GM19035 (cell line): ENCODE results near the gene RPP14.

ENCODE experiments used
- ATAC-seq: cut with Tn5 transposase; IDR thresholded peaks from one replicate; pipeline ENCODE4 v1.9.1; 2021; ENCODE audit not compliant: unreplicated experiment

RPP14 gene

DNA sequence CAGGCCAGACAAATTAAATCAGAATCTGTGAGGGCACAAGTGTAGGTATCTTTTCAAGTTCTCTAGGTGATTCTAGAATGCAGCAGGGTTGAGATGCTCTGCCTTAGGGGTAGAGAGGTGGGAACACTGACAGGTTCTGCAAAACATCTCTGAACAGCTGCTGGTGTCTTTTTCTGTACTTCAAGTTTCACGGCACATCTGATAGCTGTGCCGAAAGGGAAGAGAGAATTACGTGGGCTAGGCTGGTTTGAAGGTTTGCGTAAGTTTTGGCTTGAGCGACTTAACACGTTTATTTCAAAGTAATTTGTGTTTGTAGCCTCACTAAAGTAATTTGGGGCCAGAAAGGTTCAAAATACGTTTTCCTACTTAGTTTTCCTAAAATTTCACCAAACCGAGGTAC lies 49.1 kb downstream of the RPP14 start:
- peak; percentile 62 for ATAC-seq

GRCh38 chr3:58356054-58356453 lies 50.0 kb downstream of the RPP14 start:
- no peak for ATAC-seq

DNA sequence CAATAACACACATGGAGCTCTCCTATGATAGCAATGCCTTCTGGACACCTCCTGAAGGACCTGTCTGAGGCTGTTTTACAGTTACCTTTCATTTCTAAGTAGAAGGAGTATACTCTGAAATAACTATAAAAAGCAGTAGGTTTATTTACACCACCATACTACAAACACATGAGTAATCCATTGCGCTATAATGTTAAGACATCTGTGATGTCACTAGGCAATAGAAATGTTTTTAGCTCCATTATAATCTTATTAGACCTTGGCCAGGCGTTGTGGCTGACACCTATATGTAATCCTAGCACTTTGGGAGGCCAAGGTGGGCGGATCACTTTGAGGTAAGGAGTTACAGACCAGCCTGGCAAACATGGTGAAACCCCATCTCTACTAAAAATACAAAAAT lies 51.4 kb downstream of the RPP14 start:
- ATAC-seq: no peak

- ATAC-seq: no peak
Observed at GRCh38 chr3:58358092-58358491, 52.0 kb downstream of the RPP14 start.

DNA sequence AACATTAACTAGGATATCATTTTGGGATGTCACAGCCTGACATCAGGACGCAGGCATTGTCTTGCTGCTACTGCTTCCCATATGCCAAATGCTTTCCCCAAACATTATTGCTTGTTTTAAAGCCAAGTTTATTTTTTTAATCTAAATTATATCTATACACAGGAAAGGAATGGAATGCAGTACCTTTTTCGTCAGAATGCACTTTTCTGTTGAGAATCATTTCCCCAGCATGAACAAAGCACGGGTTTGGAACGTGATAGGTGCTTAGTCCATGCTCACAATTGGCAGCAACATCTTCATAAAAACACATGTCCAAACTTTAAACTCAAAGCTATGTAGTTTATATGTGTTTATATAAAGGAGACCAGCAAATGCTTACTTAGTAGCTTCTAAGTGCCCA lies 52.8 kb downstream of the RPP14 start:
- ATAC-seq: no peak

GRCh38 chr3:58359621-58360020 lies 53.6 kb downstream of the RPP14 start:
- ATAC-seq: no peak

- no peak for ATAC-seq
Observed at GRCh38 chr3:58361866-58362265, 55.8 kb downstream of the RPP14 start.

DNA sequence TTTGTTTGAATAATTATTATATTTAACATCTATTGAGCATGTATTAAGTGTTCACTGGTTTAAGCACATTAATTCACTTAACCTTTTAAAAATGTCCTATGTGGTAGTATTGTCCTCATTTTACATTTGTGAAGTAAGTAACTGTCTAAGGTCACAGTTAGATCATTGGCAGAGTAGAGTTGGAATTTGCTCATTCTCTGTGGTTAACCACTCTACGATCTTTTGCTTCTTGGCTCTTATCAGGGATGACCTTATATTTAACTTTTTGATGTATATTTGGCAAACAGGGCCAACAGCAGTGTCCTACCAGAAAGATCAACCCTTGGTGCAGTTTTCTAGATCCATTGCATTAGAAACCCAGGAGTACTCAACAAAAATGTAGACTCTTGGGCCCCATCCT lies 60.7 kb downstream of the RPP14 start:
- ATAC-seq: no peak

- no peak for ATAC-seq
Observed at GRCh38 chr3:58369038-58369437, 63.0 kb downstream of the RPP14 start.
